ENCODE data around the gene RUNX2. TPM values are rescaled to one million over a fixed set of nuclear protein-coding genes. Genes with fewer than 3 reads are reported as not detected.

Gene RUNX2
- total and polyA plus RNA-seq, 10 of the 15 experiments (the other 5 are each of a cell fraction or from before 2014, with no cell fraction given) = 0.01 to 0.77 (median 0.15) TPM; not detected in 3

DNA sequence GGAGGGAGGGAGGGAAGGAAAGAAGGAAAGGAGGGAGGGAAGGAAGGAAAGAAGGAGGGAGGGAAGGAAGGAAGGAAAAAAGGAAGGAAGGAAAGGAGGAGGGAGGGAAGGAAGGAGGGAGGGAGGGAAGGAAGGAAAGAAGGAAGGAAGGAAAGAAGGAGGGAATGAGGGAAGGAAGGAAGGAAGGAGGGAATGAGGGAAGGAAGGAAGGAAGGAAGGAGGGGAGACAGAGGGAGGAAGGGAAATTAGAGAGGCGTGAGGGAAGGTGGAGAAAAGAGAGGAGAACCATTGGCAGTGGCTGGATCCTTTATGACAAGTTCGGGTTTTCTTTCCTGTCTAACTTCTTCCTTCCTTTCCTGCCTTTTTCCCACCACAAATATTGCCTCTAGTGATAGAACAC lies 71.9 kb downstream of the RUNX2 start:
- in situ Hi-C loops (cut with MboI) = no loop called here
- Histone ChIP-seq H3K4me3 (no peak overlapping the region), H2AFZ (ENCODE audit: control insufficient read depth, low read depth, low read length) (no peak overlapping the region), H3K9ac (ENCODE audit: control insufficient read depth, insufficient read depth, low read length) (no peak overlapping the region), H3K36me3 (ENCODE audit: control insufficient read depth in 2 of 2, insufficient read depth in 2 of 2, low read length in 1 of 2) (no peaks in the 10 kb centered on the region), H3K27me3 (replicated peaks in 1 of 2; ENCODE audit: control insufficient read depth in 2 of 2, insufficient read depth in 2 of 2, low read length in 1 of 2) (no peaks in the 10 kb centered on the region), H4K20me1 (ENCODE audit: control insufficient read depth, insufficient read depth) (no peaks in the 10 kb centered on the region), H3K4me2 (ENCODE audit: control insufficient read depth, insufficient read depth) (no peak overlapping the region), H3K4me1 (ENCODE audit: control insufficient read depth, insufficient read depth, low read length) (no peaks in the 10 kb centered on the region), H3K79me2 (ENCODE audit: control insufficient read depth, insufficient read depth, low read length) (no peaks in the 10 kb centered on the region), H3K9me3 (replicated peaks; ENCODE audit: control insufficient read depth, insufficient read depth, low read length) (no peaks in the 10 kb centered on the region), H3K27ac (ENCODE audit: control insufficient read depth, insufficient read depth) (no peak overlapping the region)
- ChIA-PET RAD21 (ENCODE audit: unreplicated experiment) (no interaction called here), SMC1A (ENCODE audit: uncharacterized antibody, unreplicated experiment) (no interaction called here), POLR2A (no interaction called here), CTCF (no interaction called here)
- WGBS (ENCODE audit: insufficient coverage, insufficient replicate concordance, low lambda C conversion rate, missing lambda C conversion rate) = 5% methylated on average over 2 of the region's 2 CpGs
- no peak for ATAC-seq
- no peak for DNase-seq (ENCODE audit: low read depth, low spot score)
- FAIRE-seq = no peak
- no TSS peak for BruUV-seq (replicated peaks)
- no peak for TF ChIP-seq ZNF274 (IDR thresholded peaks at IDR 0.05; ENCODE audit: insufficient read depth, insufficient read length)
- TF ChIP-seq, protein P1, sequence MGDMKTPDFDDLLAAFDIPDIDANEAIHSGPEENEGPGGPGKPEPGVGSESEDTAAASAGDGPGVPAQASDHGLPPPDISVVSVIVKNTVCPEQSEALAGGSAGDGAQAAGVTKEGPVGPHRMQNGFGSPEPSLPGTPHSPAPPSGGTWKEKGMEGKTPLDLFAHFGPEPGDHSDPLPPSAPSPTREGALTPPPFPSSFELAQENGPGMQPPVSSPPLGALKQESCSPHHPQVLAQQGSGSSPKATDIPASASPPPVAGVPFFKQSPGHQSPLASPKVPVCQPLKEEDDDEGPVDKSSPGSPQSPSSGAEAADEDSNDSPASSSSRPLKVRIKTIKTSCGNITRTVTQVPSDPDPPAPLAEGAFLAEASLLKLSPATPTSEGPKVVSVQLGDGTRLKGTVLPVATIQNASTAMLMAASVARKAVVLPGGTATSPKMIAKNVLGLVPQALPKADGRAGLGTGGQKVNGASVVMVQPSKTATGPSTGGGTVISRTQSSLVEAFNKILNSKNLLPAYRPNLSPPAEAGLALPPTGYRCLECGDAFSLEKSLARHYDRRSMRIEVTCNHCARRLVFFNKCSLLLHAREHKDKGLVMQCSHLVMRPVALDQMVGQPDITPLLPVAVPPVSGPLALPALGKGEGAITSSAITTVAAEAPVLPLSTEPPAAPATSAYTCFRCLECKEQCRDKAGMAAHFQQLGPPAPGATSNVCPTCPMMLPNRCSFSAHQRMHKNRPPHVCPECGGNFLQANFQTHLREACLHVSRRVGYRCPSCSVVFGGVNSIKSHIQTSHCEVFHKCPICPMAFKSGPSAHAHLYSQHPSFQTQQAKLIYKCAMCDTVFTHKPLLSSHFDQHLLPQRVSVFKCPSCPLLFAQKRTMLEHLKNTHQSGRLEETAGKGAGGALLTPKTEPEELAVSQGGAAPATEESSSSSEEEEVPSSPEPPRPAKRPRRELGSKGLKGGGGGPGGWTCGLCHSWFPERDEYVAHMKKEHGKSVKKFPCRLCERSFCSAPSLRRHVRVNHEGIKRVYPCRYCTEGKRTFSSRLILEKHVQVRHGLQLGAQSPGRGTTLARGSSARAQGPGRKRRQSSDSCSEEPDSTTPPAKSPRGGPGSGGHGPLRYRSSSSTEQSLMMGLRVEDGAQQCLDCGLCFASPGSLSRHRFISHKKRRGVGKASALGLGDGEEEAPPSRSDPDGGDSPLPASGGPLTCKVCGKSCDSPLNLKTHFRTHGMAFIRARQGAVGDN (IDR thresholded peaks at IDR 0.05) = no peak
- no peak for TF ChIP-seq ZNF384 (IDR thresholded peaks at IDR 0.05; ENCODE audit: borderline replicate concordance, low read depth, low read length)
- no peak for TF ChIP-seq TCF3 (IDR thresholded peaks at IDR 0.05; ENCODE audit: borderline replicate concordance, insufficient read depth, low read depth, low read length)
- no peak for TF ChIP-seq HDAC6 (IDR thresholded peaks at IDR 0.05; ENCODE audit: unreplicated experiment)
- no peak for TF ChIP-seq TCF12 (IDR thresholded peaks at IDR 0.05; ENCODE audit: low read depth, low read length)
- TF ChIP-seq TAF1 (IDR thresholded peaks at IDR 0.05; ENCODE audit: borderline replicate concordance, low read depth, low read length) = no peak
- TF ChIP-seq NFYA (IDR thresholded peaks at IDR 0.05; ENCODE audit: borderline replicate concordance, low read depth, low read length) = no peak
- no peak for TF ChIP-seq SUPT20H (IDR thresholded peaks at IDR 0.05; ENCODE audit: borderline replicate concordance, control insufficient read depth, low read depth, low read length)
- TF ChIP-seq SREBF1 (IDR thresholded peaks at IDR 0.05; ENCODE audit: low read length) = no peak
- no peak for TF ChIP-seq RELA (IDR thresholded peaks at IDR 0.05; ENCODE audit: borderline replicate concordance, partially characterized antibody)
- no peak for TF ChIP-seq ESRRA (IDR thresholded peaks at IDR 0.05; ENCODE audit: low read length)
- no peak for TF ChIP-seq POU2F2 (IDR thresholded peaks at IDR 0.05; ENCODE audit: borderline replicate concordance, low read depth, low read length)
- intact Hi-C loops (cut with micrococcal nuclease; ENCODE audit: unreplicated experiment) = no loop called here
